ENCODE results near the gene STX16.

DNA sequence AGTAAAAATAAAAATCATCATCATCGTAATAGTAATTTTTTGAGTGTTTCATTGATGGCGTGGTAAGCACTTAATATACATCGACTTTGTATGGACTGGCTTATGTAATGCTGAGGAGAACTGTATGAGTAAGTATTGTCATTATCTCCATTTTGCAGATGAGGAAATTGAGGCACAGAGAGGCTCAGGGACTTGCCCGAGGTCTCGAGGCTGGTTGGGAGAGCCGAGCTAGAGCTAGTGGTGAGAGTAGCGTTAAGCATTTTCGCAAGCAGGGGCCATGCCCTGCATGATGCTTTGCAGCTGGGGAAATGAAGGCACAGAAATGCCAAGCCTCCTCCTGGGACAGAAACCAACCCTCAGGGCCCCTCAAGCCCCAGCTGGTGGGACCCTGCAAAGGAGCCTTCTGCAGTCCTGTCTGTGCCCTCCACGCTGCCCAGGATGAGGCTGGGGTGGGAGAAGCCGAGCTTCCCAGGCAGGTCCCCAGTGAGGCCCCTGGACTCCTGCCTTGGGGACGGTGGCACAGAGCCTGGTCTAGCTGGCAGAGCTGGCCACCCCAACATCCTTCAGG is 31.1 kb upstream of the STX16 start:
- no peak for TF ChIP-seq NPAS2 (CRISPR knock-in tag; IDR thresholded peaks at IDR 0.05; ENCODE audit: borderline replicate concordance)
- TF ChIP-seq GABPA (IDR thresholded peaks at IDR 0.05; ENCODE audit: low read depth, low read length): no peak
- no peak for TF ChIP-seq GABPA (CRISPR knock-in tag; IDR thresholded peaks at IDR 0.05; ENCODE audit: low read depth)
